KMS-11 (cell line): Measurements from ENCODE around the gene CFB.

Experiments used
- H2AFZ ChIP-seq: fragments of 200-600 bp; sonication (generic); 2 replicates; pipeline ENCODE4 v1.6.1; 2016; ENCODE audit warnings: antibody characterized with exemption, mixed run types, low read depth
- H3K27ac ChIP-seq: fragments of 200-600 bp; sonication (generic); 2 replicates; pipeline ENCODE4 v1.6.1; 2016; ENCODE audit warnings: mild to moderate bottlenecking, mixed run types
- H3K27me3 ChIP-seq: fragments of 200-600 bp; sonication (generic); 2 replicates; pipeline ENCODE4 v1.6.1; 2017; ENCODE audit warnings: mild to moderate bottlenecking, low read depth, mixed run types, moderate library complexity; ENCODE audit not compliant: insufficient read depth
- H3K36me3 ChIP-seq: fragments of 200-600 bp; sonication (generic); 2 replicates; pipeline ENCODE4 v1.6.1; 2017; ENCODE audit warnings: mild to moderate bottlenecking, mixed run types; ENCODE audit not compliant: insufficient read depth
- H3K4me1 ChIP-seq: fragments of 200-600 bp; sonication (generic); 2 replicates; pipeline ENCODE4 v1.6.1; 2016; ENCODE audit warnings: mild to moderate bottlenecking, low read depth, mixed run types; ENCODE audit not compliant: poor library complexity, severe bottlenecking
- H3K4me2 ChIP-seq: fragments of 200-600 bp; sonication (generic); 2 replicates; pipeline ENCODE4 v1.7.0; 2016; ENCODE audit warnings: mild to moderate bottlenecking, mixed run types
- H3K4me3 ChIP-seq: fragments of 200-600 bp; sonication (generic); IDR thresholded peaks from 2 replicates; pipeline ENCODE4 v1.6.1; 2017; ENCODE audit warnings: low read depth, low read length, mixed read lengths; ENCODE audit not compliant: insufficient read depth
- H3K79me2 ChIP-seq: fragments of 200-600 bp; sonication (generic); 2 replicates; pipeline ENCODE4 v1.6.1; 2016; ENCODE audit warnings: low read depth, mixed run types; ENCODE audit not compliant: insufficient read depth
- H3K9ac ChIP-seq: fragments of 200-600 bp; sonication (generic); 2 replicates; pipeline ENCODE4 v1.6.1; 2016; ENCODE audit warnings: mild to moderate bottlenecking, mixed run types
- H4K20me1 ChIP-seq: fragments of 200-600 bp; sonication (generic); 2 replicates; pipeline ENCODE4 v1.6.1; 2016; ENCODE audit warnings: mild to moderate bottlenecking, mixed run types; ENCODE audit not compliant: insufficient read depth
- TF ChIP-seq, protein P1 (sequence below): fragments of 200-600 bp; sonication (generic); conservative IDR thresholded peaks from 2 replicates; pipeline ENCODE4 v1.6.1; 2017; ENCODE audit warnings: low read depth, mild to moderate bottlenecking, antibody characterized with exemption, low read length, moderate library complexity, mixed read lengths

CFB gene

DNA sequence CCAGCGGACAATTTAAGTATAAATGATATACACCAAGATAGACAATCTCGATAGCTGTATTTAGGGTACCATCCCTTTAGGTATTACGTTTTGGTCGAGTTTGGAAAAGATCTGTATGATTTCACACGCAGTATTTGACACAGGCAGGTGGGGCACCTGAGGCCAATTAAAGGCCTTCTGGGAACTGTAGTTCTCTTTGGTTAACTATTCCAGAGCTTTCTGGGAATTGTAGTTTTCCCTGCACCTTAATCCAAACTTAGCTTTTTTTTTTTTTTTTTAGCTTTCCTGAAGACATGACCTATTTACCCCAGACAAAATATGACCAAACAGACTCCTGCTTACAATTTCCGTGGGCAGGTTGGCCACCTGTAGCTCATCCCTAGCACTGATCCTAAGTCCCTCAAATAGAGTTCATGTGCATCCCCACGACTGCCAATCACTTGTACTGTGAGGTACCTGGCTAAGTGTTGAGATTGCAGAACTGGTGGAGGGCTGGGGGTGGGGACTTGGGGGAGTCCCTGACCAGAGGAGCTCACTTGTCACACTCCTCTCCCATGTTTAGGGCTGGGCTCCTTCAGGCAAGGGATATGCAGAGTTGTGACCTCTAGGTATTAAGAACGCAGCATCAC is 47.4 kb upstream of the CFB start:
- no peaks in the 10 kb centered on the region; the same call in 1 of the 2 replicates for H3K36me3 ChIP-seq
- H2AFZ ChIP-seq = peak overlapping the region; percentile 49
- H3K9ac ChIP-seq = peak overlapping the region; percentile 69; the same call in 1 of the 2 replicates
- peaks cover 14% of the 10 kb centered on the region for H3K79me2 ChIP-seq
- peak overlapping the region; percentile 66; the same call in 1 of the 2 replicates for H3K27ac ChIP-seq
- TF ChIP-seq, protein P1, sequence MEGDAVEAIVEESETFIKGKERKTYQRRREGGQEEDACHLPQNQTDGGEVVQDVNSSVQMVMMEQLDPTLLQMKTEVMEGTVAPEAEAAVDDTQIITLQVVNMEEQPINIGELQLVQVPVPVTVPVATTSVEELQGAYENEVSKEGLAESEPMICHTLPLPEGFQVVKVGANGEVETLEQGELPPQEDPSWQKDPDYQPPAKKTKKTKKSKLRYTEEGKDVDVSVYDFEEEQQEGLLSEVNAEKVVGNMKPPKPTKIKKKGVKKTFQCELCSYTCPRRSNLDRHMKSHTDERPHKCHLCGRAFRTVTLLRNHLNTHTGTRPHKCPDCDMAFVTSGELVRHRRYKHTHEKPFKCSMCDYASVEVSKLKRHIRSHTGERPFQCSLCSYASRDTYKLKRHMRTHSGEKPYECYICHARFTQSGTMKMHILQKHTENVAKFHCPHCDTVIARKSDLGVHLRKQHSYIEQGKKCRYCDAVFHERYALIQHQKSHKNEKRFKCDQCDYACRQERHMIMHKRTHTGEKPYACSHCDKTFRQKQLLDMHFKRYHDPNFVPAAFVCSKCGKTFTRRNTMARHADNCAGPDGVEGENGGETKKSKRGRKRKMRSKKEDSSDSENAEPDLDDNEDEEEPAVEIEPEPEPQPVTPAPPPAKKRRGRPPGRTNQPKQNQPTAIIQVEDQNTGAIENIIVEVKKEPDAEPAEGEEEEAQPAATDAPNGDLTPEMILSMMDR = 0 out of 2 replicates have a peak, but pooled peaks have one; percentile 13
- no peaks in the 10 kb centered on the region for H3K27me3 ChIP-seq
- no peaks in the 10 kb centered on the region for H4K20me1 ChIP-seq
- peak overlapping the region; percentile 93 for H3K4me2 ChIP-seq
- H3K4me3 ChIP-seq = peak overlapping the region; percentile 35
- peaks cover 38% of the 10 kb centered on the region for H3K4me1 ChIP-seq

DNA sequence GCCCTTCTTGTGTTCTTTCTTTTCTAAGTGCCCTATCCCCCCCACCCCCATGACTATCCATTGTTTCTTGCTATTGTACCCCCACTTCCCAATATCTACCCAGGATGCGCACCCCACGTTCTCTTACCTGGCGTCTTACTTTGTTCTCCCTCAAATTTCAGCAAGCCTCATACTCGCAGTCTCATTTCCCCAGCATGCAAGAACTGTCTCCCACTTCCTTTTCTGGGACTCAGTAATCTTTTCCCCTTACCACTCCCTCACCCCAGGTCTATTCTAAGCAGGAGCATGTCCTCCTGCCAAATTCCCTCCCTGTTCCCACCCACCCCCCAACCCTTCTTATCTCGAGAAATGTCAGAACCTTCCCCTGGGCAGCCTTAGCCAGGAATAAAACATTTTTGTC is 46.7 kb upstream of the CFB start:
- Histone ChIP-seq H4K20me1 (no peaks in the 10 kb centered on the region), H3K27ac (no peak overlapping the region), H3K27me3 (no peaks in the 10 kb centered on the region; the same call in 1 of the 2 replicates), H3K4me2 (peak overlapping the region; percentile 93), H3K4me1 (peaks cover 36% of the 10 kb centered on the region), H3K9ac (no peak overlapping the region), H2AFZ (no peak overlapping the region), H3K36me3 (no peaks in the 10 kb centered on the region; the same call in 1 of the 2 replicates), H3K4me3 (no peak overlapping the region), H3K79me2 (peaks cover 14% of the 10 kb centered on the region)
- TF ChIP-seq, protein P1 = no peak

DNA sequence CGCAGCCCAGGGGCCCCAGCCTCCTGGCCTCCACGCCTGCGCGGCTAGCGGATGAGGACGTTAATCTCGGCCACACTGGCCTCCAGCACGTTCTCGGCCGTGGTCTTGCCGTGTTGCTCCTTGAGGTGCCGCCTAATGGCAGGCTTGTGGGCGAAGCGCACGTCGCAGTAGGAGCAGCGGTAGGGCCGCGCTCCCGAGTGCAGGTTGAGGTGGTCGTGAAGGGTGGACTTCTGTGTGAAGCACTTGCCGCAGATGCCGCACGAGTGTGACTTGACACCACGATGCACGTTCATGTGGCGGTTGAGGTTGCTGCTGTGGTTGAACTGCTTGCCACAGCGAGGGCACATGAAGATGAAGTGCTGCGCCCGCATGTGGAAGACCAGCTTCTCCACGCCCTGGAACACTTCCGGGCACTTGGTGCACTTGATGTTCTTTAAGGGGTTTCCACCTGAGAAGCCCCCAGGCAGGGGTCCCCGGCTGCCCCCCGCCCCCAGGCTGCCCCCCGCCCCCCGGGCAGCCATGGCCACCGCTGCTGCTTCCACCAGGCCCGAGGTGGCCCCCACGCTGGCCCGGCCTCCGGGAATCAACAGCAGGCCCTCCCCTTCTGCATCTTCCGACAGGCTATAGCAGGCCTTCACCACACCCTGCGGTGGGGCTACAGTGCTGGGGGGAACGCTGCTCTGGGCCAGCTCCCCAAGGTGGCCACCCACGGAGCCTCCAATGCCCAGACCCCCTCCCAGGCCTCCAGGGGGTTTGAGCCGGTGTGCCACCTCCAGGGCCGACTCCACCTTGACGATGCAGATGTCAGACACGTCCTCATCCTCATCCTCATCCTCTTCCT is 45.8 kb upstream of the CFB start:
- H2AFZ ChIP-seq = no peak overlapping the region
- no peaks in the 10 kb centered on the region for H4K20me1 ChIP-seq
- no peak overlapping the region for H3K9ac ChIP-seq
- no peak overlapping the region; the same call in 1 of the 2 replicates for H3K4me2 ChIP-seq
- H3K27ac ChIP-seq = no peak overlapping the region
- TF ChIP-seq, protein P1 = no peak
- peaks cover 14% of the 10 kb centered on the region for H3K79me2 ChIP-seq
- no peak overlapping the region for H3K4me3 ChIP-seq
- H3K4me1 ChIP-seq = peaks cover 34% of the 10 kb centered on the region
- no peaks in the 10 kb centered on the region; the same call in 1 of the 2 replicates for H3K27me3 ChIP-seq
- no peaks in the 10 kb centered on the region; the same call in 1 of the 2 replicates for H3K36me3 ChIP-seq

DNA sequence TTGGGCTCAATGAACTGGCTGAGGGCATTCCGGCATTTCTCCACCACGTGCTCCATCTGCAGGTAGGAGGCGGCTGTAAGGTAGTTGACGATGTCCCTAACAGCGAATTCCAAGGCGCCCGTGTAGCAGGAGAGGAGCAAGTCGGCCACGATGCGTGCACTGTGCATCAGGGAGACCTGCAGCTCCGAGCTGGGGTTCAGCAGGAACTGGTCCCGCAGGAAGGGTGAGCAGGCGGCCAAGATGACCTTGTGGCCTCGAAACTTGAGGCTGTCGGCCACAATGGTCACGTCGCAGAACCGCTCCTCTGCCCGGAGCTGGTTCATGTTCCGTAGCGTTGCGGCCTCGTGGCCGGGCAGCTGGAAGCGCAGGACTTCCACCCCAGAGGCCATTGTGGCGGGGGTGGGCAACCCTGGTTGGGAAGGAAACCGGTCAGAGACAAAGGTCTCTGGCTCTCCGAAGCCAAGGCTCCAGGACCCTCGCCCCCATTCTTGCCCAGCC is 44.9 kb upstream of the CFB start:
- Histone ChIP-seq H4K20me1 (no peaks in the 10 kb centered on the region), H3K4me1 (peaks cover 25% of the 10 kb centered on the region), H3K36me3 (no peaks in the 10 kb centered on the region), H3K4me3 (no peak overlapping the region), H3K27me3 (no peaks in the 10 kb centered on the region; the same call in 1 of the 2 replicates), H3K9ac (peak overlapping the region; percentile 61; the same call in 1 of the 2 replicates), H3K79me2 (peaks cover 14% of the 10 kb centered on the region), H3K4me2 (peak overlapping the region; percentile 60; the same call in 1 of the 2 replicates), H3K27ac (0 out of 2 replicates have a peak overlapping the region, but pooled peaks have one; percentile 46), H2AFZ (no peak overlapping the region)
- TF ChIP-seq, protein P1 = no peak
